GM23338 (cell line): Measurements from ENCODE around the gene GIGYF2. TPM values are rescaled to one million over a fixed set of nuclear protein-coding genes. Genes with fewer than 3 reads are reported as not detected.

Experiments used
- ATAC-seq: fragments of 200-7000 bp; cut with Tn5 transposase; 3 replicates; pipeline ENCODE4 v1.9.1; 2020
- DNase-seq: peaks from one replicate; pipeline ENCODE4 v3.0.0-alpha.2; 2015; ENCODE audit warnings: low spot score
- H2AFZ ChIP-seq: fragments of 200-600 bp; sonication (generic); 2 replicates; pipeline ENCODE4 v1.8.0; 2016; ENCODE audit warnings: antibody characterized with exemption, mild to moderate bottlenecking, moderate library complexity
- H3F3A ChIP-seq: fragments of 200-600 bp; sonication (generic); replicated peaks from 2 replicates; pipeline ENCODE4 v1.8.0; 2017; ENCODE audit warnings: antibody characterized with exemption, mixed run types, low read depth
- H3K27ac ChIP-seq: fragments of 200-600 bp; sonication (generic); 2 replicates; pipeline ENCODE4 v1.6.1; 2016; ENCODE audit warnings: low read depth
- H3K27me3 ChIP-seq: fragments of 200-600 bp; sonication (generic); 2 replicates; pipeline ENCODE4 v1.8.0; 2016; ENCODE audit warnings: mild to moderate bottlenecking, mixed run types, moderate library complexity; ENCODE audit not compliant: insufficient read depth
- H3K36me3 ChIP-seq: fragments of 200-600 bp; sonication (generic); 2 replicates; pipeline ENCODE4 v1.8.0; 2016; ENCODE audit warnings: mild to moderate bottlenecking; ENCODE audit not compliant: insufficient read depth
- H3K4me1 ChIP-seq: fragments of 200-600 bp; sonication (generic); 2 replicates; pipeline ENCODE4 v1.8.0; 2016; ENCODE audit warnings: mild to moderate bottlenecking, moderate library complexity; ENCODE audit not compliant: insufficient read depth
- H3K4me2 ChIP-seq: fragments of 200-600 bp; sonication (generic); 2 replicates; pipeline ENCODE4 v1.7.1; 2017; ENCODE audit warnings: mixed run types
- H3K4me3 ChIP-seq: fragments of 200-600 bp; sonication (generic); 2 replicates; pipeline ENCODE4 v1.6.1; 2016; ENCODE audit warnings: mixed run types
- H3K79me2 ChIP-seq: fragments of 200-600 bp; sonication (generic); replicated peaks from 2 replicates; pipeline ENCODE4 v1.8.0; 2017; ENCODE audit warnings: mild to moderate bottlenecking; ENCODE audit not compliant: insufficient read depth
- H3K9me2 ChIP-seq: fragments of 200-600 bp; sonication (generic); 2 replicates; pipeline ENCODE4 v1.8.0; 2017; ENCODE audit not compliant: insufficient read depth
- H4K20me1 ChIP-seq: fragments of 200-600 bp; sonication (generic); replicated peaks from 2 replicates; pipeline ENCODE4 v1.8.0; 2017; ENCODE audit warnings: mild to moderate bottlenecking; ENCODE audit not compliant: insufficient read depth
- H3K27ac Mint-ChIP-seq: 2 replicates; pipeline ENCODE4 v1.8.0; 2020; ENCODE audit warnings: inconsistent platforms, mild to moderate bottlenecking, moderate library complexity, mixed read lengths
- H3K27me3 Mint-ChIP-seq: 3 replicates; pipeline ENCODE4 v1.8.0; 2022; ENCODE audit warnings: low read depth, mild to moderate bottlenecking, moderate library complexity, mixed read lengths, inconsistent platforms; ENCODE audit not compliant: insufficient read depth, poor library complexity
- H3K36me3 Mint-ChIP-seq: 3 replicates; pipeline ENCODE4 v1.8.0; 2021; ENCODE audit warnings: low read depth, mild to moderate bottlenecking, inconsistent platforms, moderate library complexity, mixed read lengths
- H3K4me1 Mint-ChIP-seq: 3 replicates; pipeline ENCODE4 v1.8.0; 2020; ENCODE audit warnings: mild to moderate bottlenecking, inconsistent platforms, mixed read lengths
- H3K4me3 Mint-ChIP-seq: 3 replicates; pipeline ENCODE4 v1.8.0; 2021; ENCODE audit warnings: moderate library complexity, mild to moderate bottlenecking, inconsistent platforms, mixed read lengths
- H3K9me3 Mint-ChIP-seq: 3 replicates; pipeline ENCODE4 v1.8.0; 2020; ENCODE audit warnings: moderate library complexity, mild to moderate bottlenecking, inconsistent platforms, mixed read lengths
- CREB1 ChIP-seq: fragments of 250-450 bp; sonication (Bioruptor Pico); IDR thresholded peaks from 2 replicates; pipeline ENCODE4 v1.5.0; 2020; ENCODE audit warnings: low read depth, mild to moderate bottlenecking, moderate library complexity
- EZH2 ChIP-seq: fragments of 200-600 bp; sonication (generic); IDR thresholded peaks from one replicate; pipeline ENCODE4 v1.8.0; 2017; ENCODE audit warnings: antibody characterized with exemption, mild to moderate bottlenecking, low read depth; ENCODE audit not compliant: unreplicated experiment
- EZH2phosphoT487 ChIP-seq: fragments of 200-600 bp; sonication (generic); IDR thresholded peaks from one replicate; pipeline ENCODE4 v1.8.1; 2018; ENCODE audit warnings: antibody characterized with exemption; ENCODE audit not compliant: unreplicated experiment
- JUNB ChIP-seq: IDR thresholded peaks from one replicate; pipeline ENCODE4 v1.6.1; 2016; ENCODE audit warnings: antibody characterized with exemption; ENCODE audit not compliant: unreplicated experiment
- NANOG ChIP-seq: IDR thresholded peaks from 2 replicates; pipeline ENCODE4 v1.6.1; 2016; ENCODE audit warnings: antibody characterized with exemption, borderline replicate concordance
- POLR2AphosphoS5 ChIP-seq: IDR thresholded peaks from 2 replicates; pipeline ENCODE4 v1.6.1; 2016; ENCODE audit warnings: antibody characterized with exemption, low read depth
- STAT1 ChIP-seq: IDR thresholded peaks from one replicate; pipeline ENCODE4 v1.6.1; 2016; ENCODE audit warnings: antibody characterized with exemption; ENCODE audit not compliant: unreplicated experiment
- ZNF114 ChIP-seq: fragments of 250-450 bp; sonication (Bioruptor Pico); IDR thresholded peaks from 2 replicates; pipeline ENCODE4 v1.5.0; 2020; ENCODE audit warnings: mild to moderate bottlenecking, moderate library complexity
- ZNF331 ChIP-seq: fragments of 250-450 bp; sonication (Bioruptor Pico); IDR thresholded peaks from 2 replicates; pipeline ENCODE4 v1.5.0; 2020; ENCODE audit warnings: low read depth, mild to moderate bottlenecking, moderate library complexity
- polyA plus RNA-seq: library from polyadenylated mRNA; unstranded; fragments of >200 nt; fragmentation: Nextera tagmentation; extraction: Ambion mirVana; gene quantifications from 2 replicates; pipeline ENCODE4 v1.2.1, GENCODE V29; 2016
- total RNA-seq: library from RNA; depleted of rRNA; stranded (reverse); fragments of >200 nt; shearing (Covaris generic); gene quantifications from 2 replicates; pipeline ENCODE4 v1.2.3, GENCODE V29; 2014
- TF ChIP-seq, protein P1 (sequence below): IDR thresholded peaks from 2 replicates; pipeline ENCODE4 v1.6.1; 2016; ENCODE audit warnings: antibody characterized with exemption
- TF ChIP-seq, protein P2 (sequence below): IDR thresholded peaks from one replicate; pipeline ENCODE4 v1.6.1; 2018; ENCODE audit warnings: antibody characterized with exemption; ENCODE audit not compliant: unreplicated experiment
- TF ChIP-seq, protein P3 (sequence below), 2 experiments: fragments of 200-600 bp in 1 of 2; sonication (generic) in 1 of 2; conservative IDR thresholded peaks; 2 replicates each; pipeline versions ENCODE4 v1.5.1 to v1.6.1; 2016 to 2017; ENCODE audit warnings: antibody characterized with exemption in 2 of 2, low read depth in 2 of 2, mild to moderate bottlenecking in 2 of 2, moderate library complexity in 1 of 2
- TF ChIP-seq, protein P4 (sequence below): fragments of 250-450 bp; sonication (Bioruptor Pico); IDR thresholded peaks from 2 replicates; pipeline ENCODE4 v1.5.0; 2020; ENCODE audit warnings: mild to moderate bottlenecking, moderate library complexity

GIGYF2 gene
- total and polyA plus RNA-seq, 2 experiments from 2014 or later = 48.9 to 104 TPM

DNA sequence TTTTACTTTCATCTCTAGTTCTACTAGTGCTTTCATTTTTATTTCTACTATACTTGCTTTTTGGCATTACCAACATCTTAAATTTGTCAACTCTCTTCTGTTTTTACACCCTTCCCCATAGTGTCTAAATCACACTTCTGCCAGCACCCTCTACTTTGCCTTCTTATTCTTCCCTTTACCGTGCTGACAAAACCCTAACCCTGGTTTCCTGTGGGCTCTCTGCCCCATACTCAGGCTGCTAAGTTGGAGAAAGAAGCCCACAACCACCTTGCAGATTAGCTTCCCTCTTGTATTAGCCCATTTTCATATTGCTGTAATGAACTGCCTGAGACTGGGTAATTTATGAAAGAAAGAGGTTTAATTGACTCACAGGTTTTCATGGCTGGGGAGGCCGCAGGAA, 24.8 kb downstream of the GIGYF2 start:
- no peaks in the 10 kb centered on the region for H3F3A ChIP-seq
- H3K36me3 Mint-ChIP-seq = peaks cover 37% of the 10 kb centered on the region; the same call in 2 of the 3 replicates
- no peak overlapping the region for H3K4me3 Mint-ChIP-seq
- H3K4me1 ChIP-seq = no peaks in the 10 kb centered on the region
- H3K9me3 Mint-ChIP-seq = no peaks in the 10 kb centered on the region
- H3K4me2 ChIP-seq = no peak overlapping the region
- TF ChIP-seq JUNB = no peak
- TF ChIP-seq, protein P1, sequence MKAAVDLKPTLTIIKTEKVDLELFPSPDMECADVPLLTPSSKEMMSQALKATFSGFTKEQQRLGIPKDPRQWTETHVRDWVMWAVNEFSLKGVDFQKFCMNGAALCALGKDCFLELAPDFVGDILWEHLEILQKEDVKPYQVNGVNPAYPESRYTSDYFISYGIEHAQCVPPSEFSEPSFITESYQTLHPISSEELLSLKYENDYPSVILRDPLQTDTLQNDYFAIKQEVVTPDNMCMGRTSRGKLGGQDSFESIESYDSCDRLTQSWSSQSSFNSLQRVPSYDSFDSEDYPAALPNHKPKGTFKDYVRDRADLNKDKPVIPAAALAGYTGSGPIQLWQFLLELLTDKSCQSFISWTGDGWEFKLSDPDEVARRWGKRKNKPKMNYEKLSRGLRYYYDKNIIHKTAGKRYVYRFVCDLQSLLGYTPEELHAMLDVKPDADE = no peak
- TF ChIP-seq, protein P2, sequence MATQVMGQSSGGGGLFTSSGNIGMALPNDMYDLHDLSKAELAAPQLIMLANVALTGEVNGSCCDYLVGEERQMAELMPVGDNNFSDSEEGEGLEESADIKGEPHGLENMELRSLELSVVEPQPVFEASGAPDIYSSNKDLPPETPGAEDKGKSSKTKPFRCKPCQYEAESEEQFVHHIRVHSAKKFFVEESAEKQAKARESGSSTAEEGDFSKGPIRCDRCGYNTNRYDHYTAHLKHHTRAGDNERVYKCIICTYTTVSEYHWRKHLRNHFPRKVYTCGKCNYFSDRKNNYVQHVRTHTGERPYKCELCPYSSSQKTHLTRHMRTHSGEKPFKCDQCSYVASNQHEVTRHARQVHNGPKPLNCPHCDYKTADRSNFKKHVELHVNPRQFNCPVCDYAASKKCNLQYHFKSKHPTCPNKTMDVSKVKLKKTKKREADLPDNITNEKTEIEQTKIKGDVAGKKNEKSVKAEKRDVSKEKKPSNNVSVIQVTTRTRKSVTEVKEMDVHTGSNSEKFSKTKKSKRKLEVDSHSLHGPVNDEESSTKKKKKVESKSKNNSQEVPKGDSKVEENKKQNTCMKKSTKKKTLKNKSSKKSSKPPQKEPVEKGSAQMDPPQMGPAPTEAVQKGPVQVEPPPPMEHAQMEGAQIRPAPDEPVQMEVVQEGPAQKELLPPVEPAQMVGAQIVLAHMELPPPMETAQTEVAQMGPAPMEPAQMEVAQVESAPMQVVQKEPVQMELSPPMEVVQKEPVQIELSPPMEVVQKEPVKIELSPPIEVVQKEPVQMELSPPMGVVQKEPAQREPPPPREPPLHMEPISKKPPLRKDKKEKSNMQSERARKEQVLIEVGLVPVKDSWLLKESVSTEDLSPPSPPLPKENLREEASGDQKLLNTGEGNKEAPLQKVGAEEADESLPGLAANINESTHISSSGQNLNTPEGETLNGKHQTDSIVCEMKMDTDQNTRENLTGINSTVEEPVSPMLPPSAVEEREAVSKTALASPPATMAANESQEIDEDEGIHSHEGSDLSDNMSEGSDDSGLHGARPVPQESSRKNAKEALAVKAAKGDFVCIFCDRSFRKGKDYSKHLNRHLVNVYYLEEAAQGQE = no peak
- no peak for TF ChIP-seq EZH2
- TF ChIP-seq ZNF114 (CRISPR knock-in tag) = no peak
- TF ChIP-seq, protein P3, sequence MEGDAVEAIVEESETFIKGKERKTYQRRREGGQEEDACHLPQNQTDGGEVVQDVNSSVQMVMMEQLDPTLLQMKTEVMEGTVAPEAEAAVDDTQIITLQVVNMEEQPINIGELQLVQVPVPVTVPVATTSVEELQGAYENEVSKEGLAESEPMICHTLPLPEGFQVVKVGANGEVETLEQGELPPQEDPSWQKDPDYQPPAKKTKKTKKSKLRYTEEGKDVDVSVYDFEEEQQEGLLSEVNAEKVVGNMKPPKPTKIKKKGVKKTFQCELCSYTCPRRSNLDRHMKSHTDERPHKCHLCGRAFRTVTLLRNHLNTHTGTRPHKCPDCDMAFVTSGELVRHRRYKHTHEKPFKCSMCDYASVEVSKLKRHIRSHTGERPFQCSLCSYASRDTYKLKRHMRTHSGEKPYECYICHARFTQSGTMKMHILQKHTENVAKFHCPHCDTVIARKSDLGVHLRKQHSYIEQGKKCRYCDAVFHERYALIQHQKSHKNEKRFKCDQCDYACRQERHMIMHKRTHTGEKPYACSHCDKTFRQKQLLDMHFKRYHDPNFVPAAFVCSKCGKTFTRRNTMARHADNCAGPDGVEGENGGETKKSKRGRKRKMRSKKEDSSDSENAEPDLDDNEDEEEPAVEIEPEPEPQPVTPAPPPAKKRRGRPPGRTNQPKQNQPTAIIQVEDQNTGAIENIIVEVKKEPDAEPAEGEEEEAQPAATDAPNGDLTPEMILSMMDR (conservative IDR thresholded peaks at IDR 0.05; ENCODE audit: low read depth in 2 of 2) = no peak
- TF ChIP-seq NANOG = no peak
- TF ChIP-seq POLR2AphosphoS5 = no peak
- TF ChIP-seq ZNF331 (CRISPR knock-in tag) = no peak
- no peak for TF ChIP-seq CREB1
- no peak for TF ChIP-seq EZH2phosphoT487
- TF ChIP-seq, protein P4, sequence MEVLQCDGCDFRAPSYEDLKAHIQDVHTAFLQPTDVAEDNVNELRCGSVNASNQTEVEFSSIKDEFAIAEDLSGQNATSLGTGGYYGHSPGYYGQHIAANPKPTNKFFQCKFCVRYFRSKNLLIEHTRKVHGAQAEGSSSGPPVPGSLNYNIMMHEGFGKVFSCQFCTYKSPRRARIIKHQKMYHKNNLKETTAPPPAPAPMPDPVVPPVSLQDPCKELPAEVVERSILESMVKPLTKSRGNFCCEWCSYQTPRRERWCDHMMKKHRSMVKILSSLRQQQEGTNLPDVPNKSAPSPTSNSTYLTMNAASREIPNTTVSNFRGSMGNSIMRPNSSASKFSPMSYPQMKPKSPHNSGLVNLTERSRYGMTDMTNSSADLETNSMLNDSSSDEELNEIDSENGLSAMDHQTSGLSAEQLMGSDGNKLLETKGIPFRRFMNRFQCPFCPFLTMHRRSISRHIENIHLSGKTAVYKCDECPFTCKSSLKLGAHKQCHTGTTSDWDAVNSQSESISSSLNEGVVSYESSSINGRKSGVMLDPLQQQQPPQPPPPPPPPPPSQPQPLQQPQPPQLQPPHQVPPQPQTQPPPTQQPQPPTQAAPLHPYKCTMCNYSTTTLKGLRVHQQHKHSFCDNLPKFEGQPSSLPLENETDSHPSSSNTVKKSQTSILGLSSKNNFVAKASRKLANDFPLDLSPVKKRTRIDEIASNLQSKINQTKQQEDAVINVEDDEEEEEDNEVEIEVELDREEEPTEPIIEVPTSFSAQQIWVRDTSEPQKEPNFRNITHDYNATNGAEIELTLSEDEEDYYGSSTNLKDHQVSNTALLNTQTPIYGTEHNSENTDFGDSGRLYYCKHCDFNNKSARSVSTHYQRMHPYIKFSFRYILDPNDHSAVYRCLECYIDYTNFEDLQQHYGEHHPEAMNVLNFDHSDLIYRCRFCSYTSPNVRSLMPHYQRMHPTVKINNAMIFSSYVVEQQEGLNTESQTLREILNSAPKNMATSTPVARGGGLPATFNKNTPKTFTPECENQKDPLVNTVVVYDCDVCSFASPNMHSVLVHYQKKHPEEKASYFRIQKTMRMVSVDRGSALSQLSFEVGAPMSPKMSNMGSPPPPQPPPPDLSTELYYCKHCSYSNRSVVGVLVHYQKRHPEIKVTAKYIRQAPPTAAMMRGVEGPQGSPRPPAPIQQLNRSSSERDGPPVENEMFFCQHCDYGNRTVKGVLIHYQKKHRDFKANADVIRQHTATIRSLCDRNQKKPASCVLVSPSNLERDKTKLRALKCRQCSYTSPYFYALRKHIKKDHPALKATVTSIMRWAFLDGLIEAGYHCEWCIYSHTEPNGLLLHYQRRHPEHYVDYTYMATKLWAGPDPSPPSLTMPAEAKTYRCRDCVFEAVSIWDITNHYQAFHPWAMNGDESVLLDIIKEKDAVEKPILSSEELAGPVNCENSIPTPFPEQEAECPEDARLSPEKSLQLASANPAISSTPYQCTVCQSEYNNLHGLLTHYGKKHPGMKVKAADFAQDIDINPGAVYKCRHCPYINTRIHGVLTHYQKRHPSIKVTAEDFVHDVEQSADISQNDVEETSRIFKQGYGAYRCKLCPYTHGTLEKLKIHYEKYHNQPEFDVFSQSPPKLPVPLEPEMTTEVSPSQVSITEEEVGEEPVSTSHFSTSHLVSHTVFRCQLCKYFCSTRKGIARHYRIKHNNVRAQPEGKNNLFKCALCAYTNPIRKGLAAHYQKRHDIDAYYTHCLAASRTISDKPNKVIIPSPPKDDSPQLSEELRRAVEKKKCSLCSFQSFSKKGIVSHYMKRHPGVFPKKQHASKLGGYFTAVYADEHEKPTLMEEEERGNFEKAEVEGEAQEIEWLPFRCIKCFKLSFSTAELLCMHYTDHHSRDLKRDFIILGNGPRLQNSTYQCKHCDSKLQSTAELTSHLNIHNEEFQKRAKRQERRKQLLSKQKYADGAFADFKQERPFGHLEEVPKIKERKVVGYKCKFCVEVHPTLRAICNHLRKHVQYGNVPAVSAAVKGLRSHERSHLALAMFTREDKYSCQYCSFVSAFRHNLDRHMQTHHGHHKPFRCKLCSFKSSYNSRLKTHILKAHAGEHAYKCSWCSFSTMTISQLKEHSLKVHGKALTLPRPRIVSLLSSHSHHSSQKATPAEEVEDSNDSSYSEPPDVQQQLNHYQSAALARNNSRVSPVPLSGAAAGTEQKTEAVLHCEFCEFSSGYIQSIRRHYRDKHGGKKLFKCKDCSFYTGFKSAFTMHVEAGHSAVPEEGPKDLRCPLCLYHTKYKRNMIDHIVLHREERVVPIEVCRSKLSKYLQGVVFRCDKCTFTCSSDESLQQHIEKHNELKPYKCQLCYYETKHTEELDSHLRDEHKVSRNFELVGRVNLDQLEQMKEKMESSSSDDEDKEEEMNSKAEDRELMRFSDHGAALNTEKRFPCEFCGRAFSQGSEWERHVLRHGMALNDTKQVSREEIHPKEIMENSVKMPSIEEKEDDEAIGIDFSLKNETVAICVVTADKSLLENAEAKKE (CRISPR knock-in tag) = no peak
- no peak for TF ChIP-seq STAT1
- H3K36me3 ChIP-seq = 0 out of 2 replicates have a peak, but pooled peaks cover 3% of the 10 kb centered on the region
- peaks cover 3% of the 10 kb centered on the region; the same call in 1 of the 3 replicates for H3K4me1 Mint-ChIP-seq
- H3K79me2 ChIP-seq = peaks cover 96% of the 10 kb centered on the region
- no peaks in the 10 kb centered on the region for H3K9me2 ChIP-seq
- peak overlapping the region; percentile 21; the same call in 1 of the 2 replicates for H3K27ac Mint-ChIP-seq
- no peak overlapping the region for H2AFZ ChIP-seq
- peaks cover 64% of the 10 kb centered on the region for H4K20me1 ChIP-seq
- DNase-seq (no peak), ATAC-seq (no peak)
- H3K27ac ChIP-seq = no peak overlapping the region; the same call in 1 of the 2 replicates
- H3K27me3 Mint-ChIP-seq = peaks cover 2% of the 10 kb centered on the region
- no peak overlapping the region for H3K4me3 ChIP-seq
- H3K27me3 ChIP-seq = no peaks in the 10 kb centered on the region
